Amniotic epithelial cell (primary cell): Measurements from ENCODE around the gene HSFX3.
"Not testable (repeated sequence)": the region's sequence is repeated elsewhere in the genome, so short reads cannot be mapped to it uniquely, and the experiment has no call there.

ENCODE experiments used
- DNase-seq: peaks from one replicate; pipeline ENCODE4 v3.0.0-alpha.2; 2010; ENCODE audit warnings: low read depth

Gene HSFX3

GRCh38 chrX:149517308-149517707 is 32.4 kb downstream of the HSFX3 start:
- no peak for DNase-seq

- DNase-seq: no peak
Measured at GRCh38 chrX:149516604-149517003, 33.1 kb downstream of the HSFX3 start.

- no peak for DNase-seq
Measured at GRCh38 chrX:149515954-149516602, 33.6 kb downstream of the HSFX3 start.

- no peak for DNase-seq
Measured at GRCh38 chrX:149513825-149514428, 35.8 kb downstream of the HSFX3 start.

- DNase-seq: peak; percentile 47
Measured at GRCh38 chrX:149512225-149512885, 37.4 kb downstream of the HSFX3 start.

- DNase-seq: peak; percentile 8
Measured at GRCh38 chrX:149511081-149511480, 38.6 kb downstream of the HSFX3 start.

GRCh38 chrX:149510386-149510785 is 39.3 kb downstream of the HSFX3 start:
- peak; percentile 24 for DNase-seq

- no peak for DNase-seq
Measured at GRCh38 chrX:149508467-149508866, 41.3 kb downstream of the HSFX3 start.

- DNase-seq: no peak
Measured at GRCh38 chrX:149506349-149506748, 43.4 kb downstream of the HSFX3 start.

GRCh38 chrX:149505671-149506070 is 44.1 kb downstream of the HSFX3 start:
- no peak for DNase-seq

GRCh38 chrX:149504915-149505651 is 44.6 kb downstream of the HSFX3 start, which contains the start of gene IDS:
TSS of gene IDS (minus strand) at chrX:149505306. CDS start at chrX:149505137, 169 bp downstream.
- peak; percentile 77 for DNase-seq

GRCh38 chrX:149504226-149504914 is 45.4 kb downstream of the HSFX3 start:
- DNase-seq: peak; percentile 5

GRCh38 chrX:149503446-149503845 is 46.3 kb downstream of the HSFX3 start:
- DNase-seq: peak; percentile 71

GRCh38 chrX:149502923-149503322 is 46.8 kb downstream of the HSFX3 start:
- not testable (repeated sequence) for DNase-seq

GRCh38 chrX:149499766-149500165 is 50.0 kb downstream of the HSFX3 start:
- no peak for DNase-seq

- DNase-seq: no peak
Measured at GRCh38 chrX:149498767-149499166, 51.0 kb downstream of the HSFX3 start.
